ENCODE results near the gene FHOD3. TPM values are rescaled to one million over a fixed set of nuclear protein-coding genes. Genes with fewer than 3 reads are reported as not detected.

The FHOD3 gene
- total and polyA plus RNA-seq, 2 experiments from 2014 or later = 2.7 to 8.7 TPM

- H2AFZ ChIP-seq = no peak overlapping the region
- H3K27ac ChIP-seq (ENCODE audit: low read depth) = no peak overlapping the region
- TF ChIP-seq EZH2 (IDR thresholded peaks at IDR 0.05; ENCODE audit: low read depth, unreplicated experiment) (no peak), STAT1 (IDR thresholded peaks at IDR 0.05; ENCODE audit: unreplicated experiment) (no peak), NANOG (IDR thresholded peaks at IDR 0.05; ENCODE audit: borderline replicate concordance) (no peak), REST (IDR thresholded peaks at IDR 0.05; ENCODE audit: unreplicated experiment) (no peak)
- TF ChIP-seq, protein P1, sequence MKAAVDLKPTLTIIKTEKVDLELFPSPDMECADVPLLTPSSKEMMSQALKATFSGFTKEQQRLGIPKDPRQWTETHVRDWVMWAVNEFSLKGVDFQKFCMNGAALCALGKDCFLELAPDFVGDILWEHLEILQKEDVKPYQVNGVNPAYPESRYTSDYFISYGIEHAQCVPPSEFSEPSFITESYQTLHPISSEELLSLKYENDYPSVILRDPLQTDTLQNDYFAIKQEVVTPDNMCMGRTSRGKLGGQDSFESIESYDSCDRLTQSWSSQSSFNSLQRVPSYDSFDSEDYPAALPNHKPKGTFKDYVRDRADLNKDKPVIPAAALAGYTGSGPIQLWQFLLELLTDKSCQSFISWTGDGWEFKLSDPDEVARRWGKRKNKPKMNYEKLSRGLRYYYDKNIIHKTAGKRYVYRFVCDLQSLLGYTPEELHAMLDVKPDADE (IDR thresholded peaks at IDR 0.05) = no peak
- H3K27ac Mint-ChIP-seq = no peak overlapping the region
- no peaks in the 10 kb centered on the region for H3K36me3 ChIP-seq (ENCODE audit: insufficient read depth)
- H3K27me3 ChIP-seq (ENCODE audit: insufficient read depth) = peaks cover 22% of the 10 kb centered on the region
- no peak overlapping the region for H3K4me3 ChIP-seq
- no peak overlapping the region for H3K4me3 Mint-ChIP-seq
- H3K27me3 Mint-ChIP-seq (ENCODE audit: insufficient read depth, low read depth, poor library complexity) = peaks cover 10% of the 10 kb centered on the region
- ATAC-seq (no peak; the same call in 2 of the 3 replicates), DNase-seq (ENCODE audit: low spot score) (no peak)
- no peaks in the 10 kb centered on the region for H3F3A ChIP-seq (replicated peaks; ENCODE audit: low read depth)
- peaks cover 17% of the 10 kb centered on the region for H3K4me1 Mint-ChIP-seq
- no peaks in the 10 kb centered on the region for H3K36me3 Mint-ChIP-seq (ENCODE audit: low read depth)
- no peaks in the 10 kb centered on the region for H3K9me3 Mint-ChIP-seq
- H3K4me2 ChIP-seq = no peak overlapping the region
- 0 out of 2 replicates have a peak, but pooled peaks cover 2% of the 10 kb centered on the region for H3K79me2 ChIP-seq (replicated peaks; ENCODE audit: insufficient read depth)
- peaks cover 12% of the 10 kb centered on the region for H4K20me1 ChIP-seq (replicated peaks; ENCODE audit: insufficient read depth)
- H3K4me1 ChIP-seq (ENCODE audit: insufficient read depth) = peaks cover 7% of the 10 kb centered on the region
- no peaks in the 10 kb centered on the region for H3K9me2 ChIP-seq (ENCODE audit: insufficient read depth)
These were observed 5.8 kb downstream of the FHOD3 start for GRCh38 chr18:36303211-36303844.

GRCh38 chr18:36304723-36305122 is 7.2 kb downstream of the FHOD3 start:
- Histone ChIP-seq H3K27me3 (ENCODE audit: insufficient read depth) (peaks cover 8% of the 10 kb centered on the region), H3K9me2 (ENCODE audit: insufficient read depth) (no peaks in the 10 kb centered on the region), H3K36me3 (ENCODE audit: insufficient read depth) (no peaks in the 10 kb centered on the region), H2AFZ (no peak overlapping the region), H3K27ac (ENCODE audit: low read depth) (no peak overlapping the region), H3K4me3 (no peak overlapping the region), H3K4me2 (no peak overlapping the region), H3K4me1 (ENCODE audit: insufficient read depth) (peaks cover 7% of the 10 kb centered on the region; the same call in 1 of the 2 replicates), H3F3A (replicated peaks; ENCODE audit: low read depth) (no peaks in the 10 kb centered on the region), H3K79me2 (replicated peaks; ENCODE audit: insufficient read depth) (0 out of 2 replicates have a peak, but pooled peaks cover 2% of the 10 kb centered on the region), H4K20me1 (replicated peaks; ENCODE audit: insufficient read depth) (peaks cover 5% of the 10 kb centered on the region)
- no peak overlapping the region for H3K27ac Mint-ChIP-seq
- no peak overlapping the region for H3K4me3 Mint-ChIP-seq
- DNase-seq (ENCODE audit: low spot score) (no peak), ATAC-seq (no peak)
- no peaks in the 10 kb centered on the region for H3K36me3 Mint-ChIP-seq (ENCODE audit: low read depth)
- H3K9me3 Mint-ChIP-seq = no peaks in the 10 kb centered on the region
- peaks cover 26% of the 10 kb centered on the region for H3K4me1 Mint-ChIP-seq
- no peaks in the 10 kb centered on the region for H3K27me3 Mint-ChIP-seq (ENCODE audit: insufficient read depth, low read depth, poor library complexity)
- TF ChIP-seq POLR2AphosphoS5 (IDR thresholded peaks at IDR 0.05; ENCODE audit: low read depth) (no peak), CREB1 (CRISPR knock-in tag; IDR thresholded peaks at IDR 0.05; ENCODE audit: low read depth) (no peak), ZNF462 (CRISPR knock-in tag; IDR thresholded peaks at IDR 0.05) (no peak), NANOG (IDR thresholded peaks at IDR 0.05; ENCODE audit: borderline replicate concordance) (no peak)
